Measurements from ENCODE around the gene DMBX1. TPM values are rescaled to one million over a fixed set of nuclear protein-coding genes. Genes with fewer than 3 reads are reported as not detected.

The DMBX1 gene
- total RNA-seq, 1 donor from 2014 or later: not detected

Other genes with a start within 250 kb of the DMBX1 start
- gene RAD54L, start 242.1 kb upstream of the DMBX1 start, total RNA-seq: 2.0 and 3.0 TPM in 2 replicates
- gene LRRC41, start 186.2 kb upstream of the DMBX1 start, total RNA-seq: 44.7 and 61.4 TPM in 2 replicates
- gene UQCRH, start 186.1 kb upstream of the DMBX1 start, total RNA-seq: 144 and 291 TPM in 2 replicates
- 14.8 and 22.0 TPM in 2 replicates for gene NSUN4, start 149.0 kb upstream of the DMBX1 start, total RNA-seq
- 0.64 and 1.1 TPM in 2 replicates for gene FAAH, start 95.5 kb upstream of the DMBX1 start, total RNA-seq
- not detected in 2 replicates for gene KNCN, start 61.8 kb downstream of the DMBX1 start, total RNA-seq
- gene MKNK1, start 114.4 kb downstream of the DMBX1 start, total RNA-seq: 14.6 and 17.1 TPM in 2 replicates
- 8.6 and 9.9 TPM in 2 replicates for gene MOB3C, start 127.0 kb downstream of the DMBX1 start, total RNA-seq
- gene ATPAF1, start 178.5 kb downstream of the DMBX1 start, total RNA-seq: 25.0 and 25.4 TPM in 2 replicates
- not detected in 2 replicates for gene TEX38, start 182.0 kb downstream of the DMBX1 start, total RNA-seq
- gene EFCAB14, start 229.3 kb downstream of the DMBX1 start, total RNA-seq: 56.5 and 57.1 TPM in 2 replicates